ENCODE measurements around the gene NPC1.

Gene NPC1

GRCh38 chr18:23506393-23506792 is 79.9 kb downstream of the NPC1 start:
- in situ Hi-C loops (cut with MboI; ENCODE audit: low sequenced_read_pairs, unreplicated experiment) = no loop called here
- no peak for TF ChIP-seq CTCF (IDR thresholded peaks at IDR 0.05; ENCODE audit: borderline replicate concordance, control extremely low read depth, extremely low read depth, insufficient read depth, missing control alignments)
- no peak for DNase-seq (ENCODE audit: low spot score)

GRCh38 chr18:23504720-23505119 is 81.6 kb downstream of the NPC1 start:
- no peak for TF ChIP-seq CTCF (IDR thresholded peaks at IDR 0.05; ENCODE audit: borderline replicate concordance, control extremely low read depth, extremely low read depth, insufficient read depth, missing control alignments)
- DNase-seq (ENCODE audit: low spot score) = peak; percentile 67
- in situ Hi-C loops (cut with MboI; ENCODE audit: low sequenced_read_pairs, unreplicated experiment) = no loop called here

- TF ChIP-seq CTCF (IDR thresholded peaks at IDR 0.05; ENCODE audit: borderline replicate concordance, control extremely low read depth, extremely low read depth, insufficient read depth, missing control alignments) = no peak
- in situ Hi-C loops (cut with MboI; ENCODE audit: low sequenced_read_pairs, unreplicated experiment) = no loop called here
- no peak for DNase-seq (ENCODE audit: low spot score)
These were observed 82.4 kb downstream of the NPC1 start for GRCh38 chr18:23503963-23504344.

- peak; percentile 98 for DNase-seq (ENCODE audit: low spot score)
- in situ Hi-C loops (cut with MboI; ENCODE audit: low sequenced_read_pairs, unreplicated experiment) = no loop called here
- no peak for TF ChIP-seq CTCF (IDR thresholded peaks at IDR 0.05; ENCODE audit: borderline replicate concordance, control extremely low read depth, extremely low read depth, insufficient read depth, missing control alignments)
These were observed 83.0 kb downstream of the NPC1 start, which contains the start of gene RMC1 for GRCh38 chr18:23503038-23503962. TSS of gene RMC1 (plus strand) at chr18:23503511. CDS start at chr18:23503619, 108 bp downstream.

- DNase-seq (ENCODE audit: low spot score) = no peak
- in situ Hi-C loops (cut with MboI; ENCODE audit: low sequenced_read_pairs, unreplicated experiment) = no loop called here
- TF ChIP-seq CTCF (IDR thresholded peaks at IDR 0.05; ENCODE audit: borderline replicate concordance, control extremely low read depth, extremely low read depth, insufficient read depth, missing control alignments) = no peak
These were observed 83.7 kb downstream of the NPC1 start for GRCh38 chr18:23502516-23503037.

GRCh38 chr18:23501626-23502025 is 84.7 kb downstream of the NPC1 start:
- in situ Hi-C loops (cut with MboI; ENCODE audit: low sequenced_read_pairs, unreplicated experiment) = no loop called here
- DNase-seq (ENCODE audit: low spot score) = no peak
- no peak for TF ChIP-seq CTCF (IDR thresholded peaks at IDR 0.05; ENCODE audit: borderline replicate concordance, control extremely low read depth, extremely low read depth, insufficient read depth, missing control alignments)

Data from GM13976 (cell line).